ENCODE measurements around the gene CEP70. TPM values are rescaled to one million over a fixed set of nuclear protein-coding genes. Genes with fewer than 3 reads are reported as not detected.

Gene CEP70
- total RNA-seq, 1 experiment from 2014 or later, result 25.0 TPM

DNA sequence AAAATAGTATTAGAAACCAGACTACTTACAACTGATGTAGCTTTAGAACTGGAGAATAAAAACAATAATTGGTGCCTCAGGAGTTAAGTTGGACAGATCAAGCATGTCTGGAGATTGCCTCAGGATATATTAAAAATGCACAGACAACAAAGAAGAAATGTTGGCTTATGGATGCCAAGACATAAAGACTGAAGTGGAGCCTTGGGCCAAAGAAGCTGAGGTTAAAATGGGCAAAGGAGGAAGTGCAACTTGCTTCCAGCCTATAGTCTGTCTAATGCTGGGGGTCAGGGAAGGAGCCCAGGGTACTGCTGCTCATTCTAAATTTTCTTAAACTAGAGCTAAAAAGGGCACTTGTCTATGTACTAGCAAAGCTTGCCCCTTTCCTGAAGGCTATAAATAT, 82.1 kb downstream of the CEP70 start:
- Histone ChIP-seq H3K9me3 (no peaks in the 10 kb centered on the region), H3K4me3 (ENCODE audit: low read depth, low read length) (no peak overlapping the region), H3K27me3 (replicated peaks; ENCODE audit: control insufficient read depth, insufficient read depth, low read length) (no peaks in the 10 kb centered on the region), H3K36me3 (ENCODE audit: control insufficient read depth, insufficient read depth, low read length) (no peaks in the 10 kb centered on the region), H3K4me1 (no peaks in the 10 kb centered on the region)
- no peak overlapping the region for H3K27ac Mint-ChIP-seq (ENCODE audit: unreplicated experiment)
- H3K9me3 Mint-ChIP-seq (ENCODE audit: unreplicated experiment), result no peaks in the 10 kb centered on the region
- H3K36me3 Mint-ChIP-seq (ENCODE audit: insufficient read depth, unreplicated experiment), result no peaks in the 10 kb centered on the region
- POLR2A ChIA-PET, result no interaction called here
- BruUV-seq (replicated peaks), result no TSS peak
- CTCF ChIA-PET, result no interaction called here
- intact Hi-C loops (cut with micrococcal nuclease; ENCODE audit: unreplicated experiment), result no loop called here
- no peaks in the 10 kb centered on the region for H3K4me1 Mint-ChIP-seq (ENCODE audit: low read depth, unreplicated experiment)
- no peak overlapping the region for H3K4me3 Mint-ChIP-seq (ENCODE audit: unreplicated experiment)
- TF ChIP-seq, protein P1, sequence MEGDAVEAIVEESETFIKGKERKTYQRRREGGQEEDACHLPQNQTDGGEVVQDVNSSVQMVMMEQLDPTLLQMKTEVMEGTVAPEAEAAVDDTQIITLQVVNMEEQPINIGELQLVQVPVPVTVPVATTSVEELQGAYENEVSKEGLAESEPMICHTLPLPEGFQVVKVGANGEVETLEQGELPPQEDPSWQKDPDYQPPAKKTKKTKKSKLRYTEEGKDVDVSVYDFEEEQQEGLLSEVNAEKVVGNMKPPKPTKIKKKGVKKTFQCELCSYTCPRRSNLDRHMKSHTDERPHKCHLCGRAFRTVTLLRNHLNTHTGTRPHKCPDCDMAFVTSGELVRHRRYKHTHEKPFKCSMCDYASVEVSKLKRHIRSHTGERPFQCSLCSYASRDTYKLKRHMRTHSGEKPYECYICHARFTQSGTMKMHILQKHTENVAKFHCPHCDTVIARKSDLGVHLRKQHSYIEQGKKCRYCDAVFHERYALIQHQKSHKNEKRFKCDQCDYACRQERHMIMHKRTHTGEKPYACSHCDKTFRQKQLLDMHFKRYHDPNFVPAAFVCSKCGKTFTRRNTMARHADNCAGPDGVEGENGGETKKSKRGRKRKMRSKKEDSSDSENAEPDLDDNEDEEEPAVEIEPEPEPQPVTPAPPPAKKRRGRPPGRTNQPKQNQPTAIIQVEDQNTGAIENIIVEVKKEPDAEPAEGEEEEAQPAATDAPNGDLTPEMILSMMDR (IDR thresholded peaks at IDR 0.05; ENCODE audit: insufficient read depth in 1 of 2, low read depth in 1 of 2, low read length in 1 of 2, severe bottlenecking in 1 of 2, unreplicated experiment in 1 of 2), result no peak
- H3K27me3 Mint-ChIP-seq (ENCODE audit: insufficient read depth, unreplicated experiment), result no peaks in the 10 kb centered on the region
- no peak for DNase-seq

DNA sequence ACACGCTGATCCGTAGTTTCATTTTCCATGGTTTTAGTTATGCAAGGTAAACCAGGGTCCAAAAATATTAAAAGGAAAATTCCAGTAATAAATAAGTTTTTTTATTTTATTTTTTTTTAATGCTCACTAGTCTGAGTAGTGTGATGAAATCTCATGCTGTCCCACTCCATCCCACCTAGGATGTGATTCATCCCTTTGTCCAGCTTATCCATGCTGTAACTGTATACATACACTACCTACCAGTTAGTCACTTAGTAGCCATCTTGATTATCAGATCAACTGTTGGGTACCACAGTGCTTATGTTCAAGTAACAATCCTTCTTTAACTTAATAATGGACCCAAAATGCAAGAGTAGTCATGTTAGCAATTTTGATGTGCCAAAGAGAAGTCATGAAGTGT, 84.5 kb downstream of the CEP70 start:
- Mint-ChIP-seq H3K4me3 (ENCODE audit: unreplicated experiment) (no peak overlapping the region), H3K36me3 (ENCODE audit: insufficient read depth, unreplicated experiment) (peaks cover 4% of the 10 kb centered on the region), H3K9me3 (ENCODE audit: unreplicated experiment) (no peaks in the 10 kb centered on the region), H3K4me1 (ENCODE audit: low read depth, unreplicated experiment) (no peaks in the 10 kb centered on the region), H3K27ac (ENCODE audit: unreplicated experiment) (no peak overlapping the region), H3K27me3 (ENCODE audit: insufficient read depth, unreplicated experiment) (no peaks in the 10 kb centered on the region)
- DNase-seq, result no peak
- H3K27me3 ChIP-seq (replicated peaks; ENCODE audit: control insufficient read depth, insufficient read depth, low read length), result no peaks in the 10 kb centered on the region
- ChIA-PET POLR2A (no interaction called here), CTCF (no interaction called here)
- H3K4me3 ChIP-seq (ENCODE audit: low read depth, low read length), result no peak overlapping the region
- TF ChIP-seq, protein P1 (IDR thresholded peaks at IDR 0.05; ENCODE audit: insufficient read depth in 1 of 2, low read depth in 1 of 2, low read length in 1 of 2, severe bottlenecking in 1 of 2, unreplicated experiment in 1 of 2), result no peak
- intact Hi-C loops (cut with micrococcal nuclease; ENCODE audit: unreplicated experiment), result no loop called here
- no peaks in the 10 kb centered on the region for H3K4me1 ChIP-seq
- H3K36me3 ChIP-seq (ENCODE audit: control insufficient read depth, insufficient read depth, low read length), result no peaks in the 10 kb centered on the region
- BruUV-seq (replicated peaks), result no TSS peak
- H3K9me3 ChIP-seq, result no peaks in the 10 kb centered on the region

GRCh38 chr3:138507524-138507923, 86.5 kb downstream of the CEP70 start:
- POLR2A ChIA-PET, result interaction anchor here (0.7 kb wide), 1 partner anchor 354 kb away, joined by 3 read pairs; no protein-coding TSS in a partner anchor

More at GRCh38 chr3:138507524-138507923, 86.5 kb downstream of the CEP70 start:
- no peaks in the 10 kb centered on the region for H3K27me3 ChIP-seq (replicated peaks; ENCODE audit: control insufficient read depth, insufficient read depth, low read length)
- no peaks in the 10 kb centered on the region for H3K9me3 ChIP-seq
- intact Hi-C loops (cut with micrococcal nuclease; ENCODE audit: unreplicated experiment), result no loop called here
- H3K9me3 Mint-ChIP-seq (ENCODE audit: unreplicated experiment), result no peaks in the 10 kb centered on the region
- TF ChIP-seq, protein P1 (IDR thresholded peaks at IDR 0.05; ENCODE audit: insufficient read depth in 1 of 2, low read depth in 1 of 2, low read length in 1 of 2, severe bottlenecking in 1 of 2, unreplicated experiment in 1 of 2), result no peak
- H3K4me1 Mint-ChIP-seq (ENCODE audit: low read depth, unreplicated experiment), result no peaks in the 10 kb centered on the region
- CTCF ChIA-PET, result no interaction called here
- no TSS peak for BruUV-seq (replicated peaks)
- no peaks in the 10 kb centered on the region for H3K4me1 ChIP-seq
- no peaks in the 10 kb centered on the region for H3K27me3 Mint-ChIP-seq (ENCODE audit: insufficient read depth, unreplicated experiment)
- no peak overlapping the region for H3K27ac Mint-ChIP-seq (ENCODE audit: unreplicated experiment)
- H3K4me3 Mint-ChIP-seq (ENCODE audit: unreplicated experiment), result no peak overlapping the region
- no peak overlapping the region for H3K4me3 ChIP-seq (ENCODE audit: low read depth, low read length)
- no peaks in the 10 kb centered on the region for H3K36me3 ChIP-seq (ENCODE audit: control insufficient read depth, insufficient read depth, low read length)
- H3K36me3 Mint-ChIP-seq (ENCODE audit: insufficient read depth, unreplicated experiment), result peaks cover 6% of the 10 kb centered on the region
- DNase-seq, result no peak
